NCI-H446 treated with DMSO at 0.1 percent for 48 hours (cell line): ENCODE measurements around the gene CLDN3.

Experiments used
- DNase-seq: peaks from one replicate; lab custom pipeline; 2025; lab: John Stamatoyannopoulos, UW

CLDN3 gene

DNA sequence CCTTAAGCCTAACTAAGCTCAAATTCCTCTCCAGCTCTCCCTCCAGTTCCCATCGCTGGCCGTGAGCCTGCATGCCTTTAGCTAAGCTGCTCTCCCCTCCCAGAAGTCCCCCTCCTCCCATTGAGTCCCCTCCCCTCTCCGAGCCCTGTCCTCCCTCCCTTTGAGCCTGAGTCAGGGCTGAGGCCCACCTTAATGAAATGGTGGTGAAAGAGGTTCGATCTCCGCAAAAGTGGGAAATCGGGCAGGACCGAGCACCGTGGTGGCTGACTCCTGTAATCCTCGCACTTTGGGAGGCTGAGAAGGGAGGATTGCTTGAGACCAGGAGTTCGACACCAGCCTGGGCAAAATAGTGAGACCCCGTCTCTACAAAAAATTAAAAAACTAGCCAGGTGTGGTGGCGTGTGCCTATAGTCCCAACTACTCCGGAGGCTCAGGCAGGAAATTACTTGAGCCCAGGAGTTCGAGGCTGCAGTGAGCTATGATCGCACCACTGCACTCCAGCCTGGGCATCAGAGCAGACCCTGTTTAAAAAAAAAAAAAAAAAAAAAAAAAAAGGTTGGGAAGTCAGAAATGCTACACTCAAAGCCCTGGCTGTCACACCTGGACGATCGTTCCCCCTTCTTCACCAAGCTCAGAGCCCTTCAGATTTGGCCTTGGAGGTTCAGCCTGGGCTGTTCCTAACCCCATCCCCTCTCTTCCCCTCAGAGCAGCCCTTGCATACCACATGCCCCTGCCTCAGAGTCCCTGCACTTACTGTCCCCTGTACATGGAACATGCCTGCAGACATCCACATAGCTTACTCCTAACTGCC lies 995 bp upstream of the CLDN3 start:
- DNase-seq: no peak

DNA sequence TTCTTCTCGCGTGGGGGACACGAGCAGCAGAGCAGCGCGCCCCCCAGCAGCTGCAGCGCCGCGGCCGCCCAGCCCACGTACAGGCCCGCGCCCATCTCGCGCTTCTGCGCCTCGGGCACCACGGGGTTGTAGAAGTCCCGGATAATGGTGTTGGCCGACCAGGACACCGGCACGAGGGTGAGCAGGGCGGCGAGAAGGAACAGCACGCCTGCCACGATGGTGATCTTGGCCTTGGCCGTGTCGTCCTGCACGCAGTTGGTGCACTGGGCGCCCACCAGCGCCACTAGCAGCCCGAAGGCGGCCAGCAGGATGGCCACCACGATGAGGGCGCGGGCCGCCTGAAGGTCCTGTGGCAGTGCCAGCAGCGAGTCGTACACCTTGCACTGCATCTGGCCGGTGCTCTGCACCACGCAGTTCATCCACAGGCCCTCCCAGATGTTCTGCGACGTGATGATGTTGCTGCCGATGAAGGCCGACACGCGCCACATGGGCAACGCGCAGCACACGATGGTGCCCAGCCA lies 529 bp downstream of the CLDN3 start:
- DNase-seq: no peak

DNA sequence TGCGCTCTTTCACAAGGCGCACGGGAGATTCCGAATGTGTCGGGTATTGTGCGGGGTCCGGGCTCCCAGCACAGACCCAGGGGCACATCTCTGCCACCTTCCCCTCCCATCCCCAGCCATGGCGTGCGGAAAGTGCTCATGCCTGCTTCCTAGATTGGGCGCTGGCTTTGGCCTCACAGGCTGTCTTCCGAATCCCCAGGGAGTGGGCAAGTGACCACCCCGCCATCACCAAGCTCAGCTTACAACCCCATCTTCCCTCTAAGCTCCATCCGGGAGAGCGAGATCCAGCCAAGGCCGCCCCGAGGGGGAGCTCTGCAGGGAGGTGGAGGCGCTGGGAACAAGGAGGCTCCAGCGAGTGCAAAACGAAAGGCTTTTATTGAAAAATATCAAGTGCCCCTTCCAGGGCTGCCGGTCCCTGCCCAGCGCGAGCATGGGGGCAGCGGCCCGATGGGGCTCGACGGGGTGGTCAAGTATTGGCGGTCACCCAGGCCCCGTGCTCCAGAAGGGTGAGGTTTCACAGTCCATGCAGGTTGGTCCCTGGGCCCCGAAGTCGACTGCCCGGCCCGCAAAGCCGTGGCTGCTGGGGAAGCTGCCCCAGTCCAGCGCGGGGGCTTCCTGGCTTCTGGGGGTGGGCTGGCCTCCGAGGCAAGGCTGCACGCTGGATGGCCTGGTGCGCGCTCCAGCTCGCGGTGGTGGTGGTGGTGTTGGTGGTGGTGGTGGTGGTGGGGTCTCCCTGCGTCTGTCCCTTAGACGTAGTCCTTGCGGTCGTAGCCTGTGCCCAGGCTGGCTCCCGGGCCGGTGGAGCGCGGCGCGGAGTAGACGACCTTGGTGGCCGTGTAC lies 1.2 kb downstream of the CLDN3 start:
- DNase-seq: no peak

DNA sequence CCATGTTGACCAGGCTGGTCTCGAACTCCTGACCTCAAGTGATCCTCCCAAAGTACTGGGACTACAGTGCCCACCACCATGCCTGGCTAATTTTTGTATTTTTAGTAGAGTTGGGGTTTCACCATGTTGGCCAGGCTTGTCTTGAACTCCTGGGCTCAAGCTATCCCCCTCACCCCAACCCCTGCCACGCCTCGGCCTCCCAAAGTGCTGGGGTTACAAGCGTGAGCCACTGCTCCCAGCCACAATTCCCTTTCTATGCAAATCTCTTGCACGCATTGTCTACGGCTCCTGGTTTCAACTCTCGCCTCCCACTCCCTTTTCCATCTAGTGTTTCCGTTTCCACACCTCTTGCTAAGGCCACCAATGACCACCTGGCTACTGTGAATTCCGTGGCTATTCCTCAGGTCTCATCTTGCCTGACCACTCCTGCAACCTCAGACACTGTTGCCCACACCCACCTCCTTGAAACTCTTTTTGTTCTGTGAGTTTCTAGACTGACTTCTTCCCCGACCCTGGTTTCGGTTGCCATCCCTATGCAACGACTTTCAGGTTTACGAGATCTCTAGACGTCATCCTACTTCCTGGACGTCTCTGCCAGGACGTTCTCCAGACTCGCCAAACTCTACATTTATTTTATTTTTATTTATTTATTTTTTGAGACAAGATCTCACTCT lies 3.4 kb downstream of the CLDN3 start:
- DNase-seq: no peak

DNA sequence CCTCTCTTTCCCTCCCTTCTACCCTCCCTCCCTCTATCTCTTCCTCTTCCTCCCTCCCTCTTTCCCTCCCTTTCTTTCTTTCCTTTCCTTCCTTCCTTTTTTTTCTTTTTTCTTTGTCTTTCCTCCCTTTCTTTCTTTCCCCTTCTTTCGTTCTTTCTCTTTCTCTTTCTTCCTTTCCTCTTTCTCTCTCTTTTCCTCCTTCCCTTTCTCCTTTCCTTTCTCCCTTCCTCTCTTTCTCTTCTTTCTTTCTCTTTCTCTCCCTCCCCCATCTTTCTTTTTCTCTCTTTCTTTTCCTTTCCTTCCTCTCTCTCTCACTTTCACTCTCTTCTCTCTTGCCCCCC lies 7.4 kb downstream of the CLDN3 start:
- DNase-seq: no peak

DNA sequence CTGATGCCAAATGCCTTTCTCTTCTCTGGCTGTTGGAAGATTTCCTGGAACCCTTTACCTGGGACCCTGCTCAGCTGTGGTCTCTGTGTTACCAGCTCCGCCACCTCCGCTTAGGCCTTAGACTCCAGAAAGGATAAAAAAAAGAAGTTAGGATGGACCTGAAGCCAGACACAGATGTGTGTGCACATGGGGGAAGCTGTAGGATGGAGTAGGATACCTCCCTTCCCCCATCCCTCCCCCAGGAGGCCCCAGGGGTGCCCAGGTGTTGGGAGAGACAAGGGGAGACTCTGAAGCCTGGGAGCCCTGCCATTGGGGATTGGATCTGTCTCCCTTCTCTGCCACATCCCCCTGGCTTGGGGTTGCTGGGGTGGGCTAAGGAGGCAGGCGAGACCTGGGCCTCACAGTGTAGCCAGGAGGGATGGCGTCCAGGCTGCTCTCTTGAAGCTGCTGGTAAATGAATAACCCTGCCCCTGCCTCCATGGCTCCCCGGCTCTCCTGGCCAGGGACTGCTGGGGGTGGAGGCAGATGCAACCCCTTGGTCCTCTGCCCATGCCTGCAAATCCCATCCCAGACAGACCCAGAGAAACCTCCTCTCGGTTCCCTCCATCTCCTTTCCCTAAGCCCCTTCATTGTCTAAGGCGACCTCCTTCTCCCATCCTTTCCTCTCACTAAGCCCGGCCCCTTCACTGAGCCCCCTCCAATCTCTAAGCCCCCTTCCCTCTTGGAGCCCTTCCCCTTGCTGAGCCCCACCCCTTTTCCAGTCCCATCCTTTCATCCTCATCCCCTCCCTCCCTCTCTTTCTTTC lies 8.0 kb downstream of the CLDN3 start:
- DNase-seq: no peak

DNA sequence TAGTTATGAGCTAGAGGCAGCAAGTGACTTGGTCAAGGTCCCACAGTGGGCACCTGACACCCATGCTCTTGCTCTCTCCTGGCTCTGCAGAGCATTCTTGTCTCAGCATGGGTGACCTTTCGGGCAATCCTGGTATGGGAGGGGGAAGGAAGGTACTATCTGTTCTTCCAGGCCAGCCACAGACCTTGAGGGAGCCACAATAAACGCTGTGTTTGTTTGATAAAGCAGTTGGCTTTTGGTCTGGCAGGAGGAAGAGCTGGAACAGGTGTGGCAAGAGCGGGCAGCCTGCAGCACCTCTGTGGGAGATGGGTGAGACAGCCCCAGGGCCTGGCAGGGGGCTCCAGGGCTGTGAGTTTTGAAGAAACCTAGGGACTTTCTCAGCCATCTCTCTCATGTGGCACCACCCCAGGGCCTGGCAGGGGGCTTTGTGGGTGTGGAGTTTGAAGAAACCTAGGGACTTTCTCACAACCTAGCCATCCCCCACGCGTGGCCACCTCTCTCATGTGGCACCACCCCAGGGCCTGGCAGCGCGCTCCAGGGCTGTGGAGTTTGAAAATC lies 11.4 kb downstream of the CLDN3 start:
- DNase-seq: no peak

DNA sequence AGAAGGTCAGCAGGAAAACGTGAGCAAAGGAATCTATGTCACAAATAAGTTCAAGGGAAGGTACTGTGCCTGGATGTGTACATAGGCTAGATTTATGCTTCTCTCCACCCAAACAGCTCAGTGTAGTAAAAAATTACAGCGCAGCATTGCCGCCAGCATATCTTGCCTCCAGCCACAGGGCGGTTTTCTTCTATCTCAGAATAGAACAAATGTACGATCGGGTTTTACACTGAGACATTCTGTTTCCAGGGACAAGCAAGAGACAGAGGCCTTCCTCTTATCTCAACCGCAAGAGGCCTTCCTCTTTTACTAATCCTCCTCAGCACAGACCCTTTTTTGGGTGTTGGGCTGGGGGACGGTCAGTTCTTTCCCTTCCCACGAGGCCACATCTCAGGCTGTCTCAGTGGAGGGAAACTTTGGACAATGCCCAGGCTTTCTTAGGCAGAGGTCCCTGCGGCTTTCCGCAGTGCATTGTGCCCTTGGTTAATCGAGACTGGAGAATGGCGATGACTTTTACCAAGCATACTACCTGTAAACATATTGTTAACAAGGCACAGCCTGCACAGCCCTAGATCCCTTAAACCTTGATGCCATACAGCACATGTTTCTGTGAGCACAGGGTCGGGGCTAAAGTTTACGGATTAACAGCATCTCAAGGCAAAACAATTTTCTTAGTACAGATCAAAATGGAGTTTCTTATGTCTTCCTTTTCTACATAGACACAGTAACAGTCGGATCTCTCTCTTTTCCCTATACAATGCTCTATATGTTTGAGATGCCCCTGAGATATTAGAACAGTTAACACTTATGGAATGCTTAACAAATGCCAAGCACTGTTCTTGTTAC lies 19.9 kb downstream of the CLDN3 start:
- DNase-seq: no peak

DNA sequence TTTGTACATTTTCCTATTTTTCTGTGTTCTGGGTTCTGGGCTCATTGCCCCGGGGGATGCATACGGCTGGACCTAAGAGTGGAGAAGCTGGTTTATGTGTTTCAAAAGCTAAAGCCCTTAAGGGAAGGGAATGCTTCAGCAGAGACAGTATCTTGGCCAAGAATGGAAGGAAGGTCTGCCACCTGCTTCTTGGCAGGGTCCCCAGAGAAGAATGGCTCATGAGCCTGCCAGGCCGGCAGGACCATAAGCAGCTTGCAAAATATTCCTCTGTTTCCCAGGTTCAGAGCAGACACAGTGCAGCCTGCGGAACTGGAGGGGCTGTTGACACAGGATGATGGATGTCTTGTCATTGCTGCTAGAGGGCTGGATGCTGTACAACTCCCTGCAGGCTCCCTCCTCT lies 23.7 kb downstream of the CLDN3 start:
- peak; percentile 66 for DNase-seq

DNA sequence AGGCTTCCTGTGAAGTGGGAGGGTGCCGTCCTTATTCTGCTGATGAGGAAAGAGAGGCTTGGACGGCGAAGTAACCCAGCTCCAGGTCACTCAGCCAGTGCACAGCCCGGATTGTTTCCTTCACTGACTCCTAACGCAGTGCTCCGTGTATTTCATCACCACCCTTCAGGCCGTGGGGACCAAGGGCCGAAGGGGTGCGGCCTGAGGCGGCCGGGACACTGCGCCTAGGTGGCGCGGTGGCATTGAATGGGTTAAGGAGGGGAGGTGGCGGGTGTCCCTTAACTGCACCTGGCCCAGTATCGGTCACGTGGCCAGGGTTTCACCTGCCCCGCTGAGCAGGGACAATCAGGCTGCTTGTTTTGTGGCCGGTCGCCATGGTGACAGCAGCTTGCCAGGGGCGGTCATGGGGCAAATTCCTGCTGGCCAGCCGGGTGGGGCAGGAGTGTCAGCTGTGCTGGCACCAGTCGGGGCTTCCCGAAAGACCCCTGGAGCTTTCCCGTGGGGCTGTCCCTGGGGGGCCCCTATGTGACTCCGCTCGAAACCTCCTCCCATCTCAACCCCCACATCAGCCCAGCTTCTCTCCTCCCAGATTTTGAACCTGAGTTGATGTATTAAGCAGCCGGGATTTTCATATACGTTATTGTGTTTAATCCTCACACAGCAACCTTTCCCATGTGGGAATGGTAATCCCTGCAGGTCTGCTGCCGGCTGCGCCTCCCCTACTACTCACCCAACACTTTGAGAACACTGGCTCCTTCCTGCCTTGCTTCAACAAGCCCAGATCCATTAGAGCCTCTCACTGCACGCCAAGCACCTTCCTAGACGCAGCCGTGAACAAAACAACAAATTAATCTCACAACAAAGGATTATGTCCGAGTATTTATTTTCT lies 27.1 kb downstream of the CLDN3 start:
- DNase-seq: no peak

DNA sequence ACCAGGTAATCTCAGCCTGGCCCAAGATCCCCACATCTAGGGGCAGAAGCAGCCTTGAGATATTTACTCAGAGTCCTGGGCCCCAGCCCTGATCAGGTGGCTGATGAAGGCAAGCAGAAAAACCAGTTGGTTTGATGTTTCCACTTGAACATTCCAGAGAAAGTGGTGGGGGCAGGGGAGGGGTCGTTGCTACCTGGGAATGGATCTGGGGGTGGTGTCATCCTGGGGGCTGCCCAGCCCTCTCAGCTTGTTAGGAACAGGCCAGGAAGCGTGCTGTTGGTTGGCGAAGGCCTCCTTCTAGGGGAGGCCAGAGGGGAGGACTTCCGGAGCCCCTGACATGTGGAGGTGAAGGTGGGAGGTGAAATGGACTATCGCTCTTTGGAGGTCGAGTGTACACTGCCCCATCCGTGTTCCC lies 27.7 kb downstream of the CLDN3 start:
- no peak for DNase-seq

DNA sequence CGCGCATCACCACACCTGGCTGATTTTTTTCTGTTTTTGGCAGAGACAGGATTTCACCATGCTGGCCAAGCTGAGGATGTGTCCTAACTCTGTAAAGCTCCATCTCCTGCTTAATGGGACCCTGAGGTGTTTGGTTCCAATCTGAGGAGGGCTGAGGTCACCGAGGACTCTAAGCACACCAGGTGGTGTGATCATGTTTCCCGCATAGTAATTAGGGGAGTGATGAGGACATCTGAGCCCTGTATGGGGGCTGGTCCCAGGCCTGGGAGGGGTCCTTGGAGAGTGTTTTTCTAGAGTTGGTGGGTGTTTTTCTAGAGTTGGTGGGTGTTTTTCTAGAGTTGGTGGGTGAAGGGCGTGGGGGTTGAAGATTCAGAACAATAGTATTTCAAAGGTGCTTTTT lies 28.5 kb downstream of the CLDN3 start:
- no peak for DNase-seq

DNA sequence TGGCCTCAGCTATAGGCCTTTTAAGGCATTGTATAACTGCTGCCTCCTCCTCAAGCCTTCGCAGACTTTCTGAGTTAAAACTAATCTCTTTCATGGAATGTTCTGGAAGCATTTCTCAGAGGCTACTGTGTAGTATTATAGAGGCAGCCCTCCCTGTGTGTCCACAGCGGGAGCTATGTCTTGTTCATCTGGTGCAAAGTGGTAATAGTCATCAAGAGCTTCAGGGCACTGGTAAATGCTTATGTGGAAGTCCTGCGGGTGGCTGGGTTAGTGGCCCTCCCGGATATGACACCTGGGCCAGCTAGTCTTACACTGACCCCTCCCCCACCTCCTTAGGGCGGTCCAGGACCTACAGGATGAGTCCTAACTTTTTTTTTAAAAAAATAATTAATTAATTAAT lies 29.3 kb downstream of the CLDN3 start:
- no peak for DNase-seq

DNA sequence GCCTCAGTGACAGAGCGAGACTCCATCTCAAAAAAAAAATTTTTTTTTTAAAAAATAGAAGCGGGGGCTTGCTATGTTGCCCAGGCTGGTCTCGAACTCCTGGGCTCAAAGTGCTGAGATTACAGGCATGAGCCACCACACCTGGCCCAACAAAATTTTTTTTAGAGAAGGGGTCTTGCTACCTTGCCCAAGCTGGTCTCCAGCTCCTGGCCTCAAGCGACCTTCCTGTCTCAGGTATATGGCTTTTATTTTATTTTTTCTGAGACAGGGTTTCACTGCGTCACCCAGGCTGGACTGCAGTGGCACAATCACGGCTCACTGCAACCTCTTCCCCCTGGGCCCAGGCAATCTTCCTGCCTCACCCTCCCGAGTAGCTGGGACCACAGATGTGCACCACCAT lies 29.9 kb downstream of the CLDN3 start:
- no peak for DNase-seq

DNA sequence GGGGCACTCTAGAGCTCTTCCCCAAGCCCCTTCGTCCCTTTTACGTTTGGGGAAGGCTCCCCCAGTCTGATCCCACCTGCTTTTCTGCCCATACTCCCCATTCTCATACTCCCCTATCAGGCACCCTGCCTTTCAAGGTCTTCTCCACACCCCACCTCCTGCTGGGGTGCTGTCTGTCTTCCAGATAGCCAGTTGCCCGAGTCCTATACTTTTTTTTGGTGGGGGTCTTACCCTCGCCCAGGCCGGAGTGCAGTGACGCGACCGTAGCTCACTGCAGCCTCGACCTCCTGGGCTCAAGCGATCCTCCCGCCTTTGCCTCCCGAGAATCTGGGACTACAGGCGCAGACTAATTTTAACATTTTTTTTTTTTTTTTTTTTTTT lies 30.7 kb downstream of the CLDN3 start:
- DNase-seq: no peak

DNA sequence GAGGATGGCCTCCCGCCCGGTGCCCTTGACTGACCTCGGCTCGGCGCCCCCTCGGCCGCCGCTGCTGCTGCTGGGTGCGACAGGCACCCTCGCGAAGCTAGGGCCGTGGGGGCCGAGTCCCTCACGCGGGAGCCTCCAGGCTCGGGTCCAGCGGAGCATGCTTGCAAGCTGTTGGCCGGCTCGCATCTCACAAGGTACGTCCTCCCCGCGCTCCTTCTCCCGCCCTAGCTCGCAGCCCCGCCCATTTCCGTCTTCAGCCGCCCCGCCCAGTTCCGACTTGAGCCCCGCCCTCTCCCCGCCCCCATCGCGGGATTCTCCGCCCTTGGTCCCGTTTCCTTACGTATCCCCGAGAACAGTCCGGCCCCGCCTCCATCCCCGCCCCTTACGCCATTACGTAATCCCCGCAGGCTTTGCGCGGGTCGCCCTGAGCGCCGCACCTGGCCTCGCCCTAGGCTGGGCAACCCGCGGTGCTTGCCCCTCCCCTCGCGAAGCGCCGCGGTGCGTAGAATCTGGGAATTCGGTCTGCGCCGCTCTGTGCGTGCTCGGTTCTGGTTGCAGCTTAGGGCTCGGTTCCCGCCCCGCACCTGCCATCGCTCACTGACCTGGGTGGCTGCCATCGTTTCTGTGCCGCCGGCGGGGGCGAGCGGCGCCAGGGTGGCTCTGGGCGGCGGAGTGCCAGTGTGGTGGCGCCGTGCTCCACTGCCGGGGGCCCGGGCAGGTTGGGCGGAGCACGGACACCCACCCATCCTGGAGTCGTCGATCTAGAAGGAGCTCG lies 31.3 kb downstream of the CLDN3 start, which contains the start of gene ABHD11:
Gene ABHD11 (minus strand): TSS at position 191 of the 775 bp plus-strand sequence. CDS start 32 bp downstream, at position 159.
- peak; percentile 80 for DNase-seq

DNA sequence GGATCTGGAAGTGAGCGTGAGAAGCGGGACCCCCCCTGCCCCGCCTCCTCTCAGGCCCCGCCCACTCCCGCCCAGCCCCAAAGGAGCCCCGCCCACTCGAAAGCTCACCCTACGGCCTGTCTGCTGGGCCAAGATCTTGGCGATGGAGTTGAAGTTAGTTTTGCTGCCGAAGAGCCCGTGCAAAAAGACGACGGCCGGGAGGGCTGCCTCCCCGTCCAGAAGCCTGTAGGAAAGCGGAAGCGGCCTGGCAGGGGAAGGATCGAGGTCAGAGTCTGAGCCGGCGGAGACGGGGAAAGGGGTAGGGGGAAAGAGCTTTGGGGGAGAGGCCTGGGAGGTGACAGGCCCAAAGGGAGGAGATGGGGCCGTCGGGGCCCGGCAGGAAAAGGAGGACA lies 31.9 kb downstream of the CLDN3 start:
- no peak for DNase-seq

DNA sequence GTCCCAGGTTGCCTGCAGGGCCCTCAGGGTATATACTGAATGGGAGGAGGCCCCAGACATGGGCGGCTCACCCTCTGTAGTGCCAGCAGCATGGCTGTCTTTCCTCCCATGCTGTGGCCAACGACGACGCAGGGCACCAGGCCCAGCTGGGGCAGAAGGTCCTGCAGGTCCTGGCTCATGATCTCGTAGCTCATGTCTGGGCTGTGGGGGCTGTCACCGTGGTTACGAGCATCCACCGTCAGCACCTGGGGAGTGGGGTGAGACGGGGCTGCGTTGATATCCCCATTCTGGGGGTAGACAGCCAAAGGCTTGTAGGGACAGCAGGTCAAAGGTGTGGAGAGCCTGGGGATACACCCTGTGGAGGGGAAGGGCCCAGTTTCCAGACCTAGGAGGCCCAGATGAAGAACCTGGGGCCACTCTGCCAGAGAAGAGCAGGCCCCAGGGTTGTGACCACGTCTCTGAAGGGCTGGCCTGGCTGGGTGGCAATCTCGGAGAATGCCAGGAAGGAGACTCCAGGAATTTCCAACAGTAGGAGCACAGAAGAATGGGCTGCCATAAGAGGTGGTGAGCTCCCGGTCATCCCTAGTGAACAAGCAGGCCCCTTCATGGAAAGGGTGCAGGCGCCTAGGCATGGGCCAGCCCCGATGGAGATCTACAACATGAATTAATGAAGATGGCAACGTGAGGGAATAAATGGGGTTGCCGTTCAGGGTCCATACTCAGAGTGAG lies 32.4 kb downstream of the CLDN3 start:
- no peak for DNase-seq
